ENCODE results near the gene BBLN. TPM values are rescaled to one million over a fixed set of nuclear protein-coding genes. Genes with fewer than 3 reads are reported as not detected.

The BBLN gene
- total RNA-seq, 2 experiments from 2014 or later, result 53.6 to 55.9 TPM

- Histone ChIP-seq H3K36me3 (ENCODE audit: insufficient read depth, low read length) (peaks cover 56% of the 10 kb centered on the region), H3K9me3 (ENCODE audit: control insufficient read depth in 1 of 2, insufficient read depth in 1 of 2, low read length in 2 of 2) (no peaks in the 10 kb centered on the region), H3K27ac (ENCODE audit: low read depth in 1 of 2, low read length in 2 of 2) (no peak overlapping the region), H3K27me3 (ENCODE audit: control insufficient read depth in 1 of 2, insufficient read depth in 2 of 2, low read length in 2 of 2) (no peaks in the 10 kb centered on the region), H3K4me3 (ENCODE audit: low read length) (no peak overlapping the region), H3K4me1 (ENCODE audit: insufficient read depth, low read length) (peaks cover 20% of the 10 kb centered on the region)
- Mint-ChIP-seq H3K4me1 (ENCODE audit: low read depth) (peaks cover 17% of the 10 kb centered on the region), H3K9me3 (no peaks in the 10 kb centered on the region), H3K4me3 (no peak overlapping the region), H3K36me3 (ENCODE audit: low read depth) (peaks cover 58% of the 10 kb centered on the region), H3K27ac (no peak overlapping the region), H3K27me3 (no peaks in the 10 kb centered on the region)
- POLR2A ChIA-PET, result no interaction called here
- DNase-seq, result no peak
- CTCF ChIA-PET, result no interaction called here
- intact Hi-C loops (cut with DNase I, micrococcal nuclease), result no loop called here
- ATAC-seq (ENCODE audit: poor library complexity), result no peak
- no peak for TF ChIP-seq CTCF (IDR thresholded peaks at IDR 0.05)
Observed at GRCh38 chr9:128164307-128164885, 4.3 kb downstream of the BBLN start.

- Histone ChIP-seq H3K4me3 (ENCODE audit: low read length) (no peak overlapping the region), H3K27me3 (ENCODE audit: control insufficient read depth in 1 of 2, insufficient read depth in 2 of 2, low read length in 2 of 2) (no peaks in the 10 kb centered on the region), H3K27ac (ENCODE audit: low read depth in 1 of 2, low read length in 2 of 2) (no peak overlapping the region), H3K4me1 (ENCODE audit: insufficient read depth, low read length) (peaks cover 6% of the 10 kb centered on the region), H3K9me3 (ENCODE audit: control insufficient read depth in 1 of 2, insufficient read depth in 1 of 2, low read length in 2 of 2) (no peaks in the 10 kb centered on the region), H3K36me3 (ENCODE audit: insufficient read depth, low read length) (peaks cover 66% of the 10 kb centered on the region)
- intact Hi-C loops (cut with DNase I, micrococcal nuclease), result no loop called here
- DNase-seq, result no peak
- no peak for ATAC-seq (ENCODE audit: poor library complexity)
- peaks cover 10% of the 10 kb centered on the region for H3K4me1 Mint-ChIP-seq (ENCODE audit: low read depth)
- H3K9me3 Mint-ChIP-seq, result no peaks in the 10 kb centered on the region
- no peak overlapping the region for H3K27ac Mint-ChIP-seq
- no peaks in the 10 kb centered on the region for H3K27me3 Mint-ChIP-seq
- no peak for TF ChIP-seq CTCF (IDR thresholded peaks at IDR 0.05)
- ChIA-PET POLR2A (no interaction called here), CTCF (no interaction called here)
- no peak overlapping the region for H3K4me3 Mint-ChIP-seq
- peaks cover 66% of the 10 kb centered on the region for H3K36me3 Mint-ChIP-seq (ENCODE audit: low read depth)
Observed at GRCh38 chr9:128166169-128166568, 6.1 kb downstream of the BBLN start.

- H3K36me3 Mint-ChIP-seq (ENCODE audit: low read depth), result peaks cover 63% of the 10 kb centered on the region
- DNase-seq, result no peak
- H3K27ac ChIP-seq (ENCODE audit: low read depth in 1 of 2, low read length in 2 of 2), result peak overlapping the region in 1 of 2 donors; percentile 3
- H3K27ac Mint-ChIP-seq, result no peak overlapping the region
- H3K4me1 ChIP-seq (ENCODE audit: insufficient read depth, low read length), result peaks cover under 1% of the 10 kb centered on the region
- no peaks in the 10 kb centered on the region for H3K27me3 Mint-ChIP-seq
- ATAC-seq (ENCODE audit: poor library complexity), result no peak
- H3K4me1 Mint-ChIP-seq (ENCODE audit: low read depth), result peaks cover 7% of the 10 kb centered on the region
- POLR2A ChIA-PET, result no interaction called here
- intact Hi-C loops (cut with DNase I, micrococcal nuclease), result no loop called here
- no peak overlapping the region for H3K4me3 Mint-ChIP-seq
- no peak overlapping the region for H3K4me3 ChIP-seq (ENCODE audit: low read length)
- H3K9me3 Mint-ChIP-seq, result no peaks in the 10 kb centered on the region
- CTCF ChIA-PET, result no interaction called here
- H3K27me3 ChIP-seq (ENCODE audit: control insufficient read depth in 1 of 2, insufficient read depth in 2 of 2, low read length in 2 of 2), result no peaks in the 10 kb centered on the region
- TF ChIP-seq CTCF (IDR thresholded peaks at IDR 0.05), result no peak
- no peaks in the 10 kb centered on the region for H3K9me3 ChIP-seq (ENCODE audit: control insufficient read depth in 1 of 2, insufficient read depth in 1 of 2, low read length in 2 of 2)
- peaks cover 66% of the 10 kb centered on the region for H3K36me3 ChIP-seq (ENCODE audit: insufficient read depth, low read length)
Observed at GRCh38 chr9:128167209-128167608, 7.1 kb downstream of the BBLN start.
